MG63 (cell line): ENCODE results near the gene KNDC1. TPM values are rescaled to one million over a fixed set of nuclear protein-coding genes. Genes with fewer than 3 reads are reported as not detected.
"Not testable (repeated sequence)": the region's sequence is repeated elsewhere in the genome, so short reads cannot be mapped to it uniquely, and the experiment has no call there.

Experiments
- DNase-seq: peaks from one replicate; pipeline ENCODE4 v3.0.0-alpha.2; 2020
- H3K27me3 ChIP-seq: fragments of 250-450 bp; sonication (Bioruptor Pico); 2 replicates; pipeline ENCODE4 v1.5.1; 2020; ENCODE audit warnings: mild to moderate bottlenecking, moderate library complexity
- H3K36me3 ChIP-seq: fragments of 250-450 bp; sonication (Bioruptor Pico); 2 replicates; pipeline ENCODE4 v1.5.1; 2020; ENCODE audit warnings: mild to moderate bottlenecking, moderate library complexity
- H3K4me3 ChIP-seq: fragments of 250-450 bp; sonication (Bioruptor Pico); 2 replicates; pipeline ENCODE4 v1.5.1; 2020; ENCODE audit warnings: mild to moderate bottlenecking, moderate library complexity
- H3K9me3 ChIP-seq: fragments of 250-450 bp; sonication (Bioruptor Pico); 2 replicates; pipeline ENCODE4 v1.5.1; 2020; ENCODE audit warnings: mild to moderate bottlenecking, moderate library complexity
- total RNA-seq: library from RNA; depleted of rRNA; stranded (reverse); fragments of >200 nt; shearing (Covaris generic); gene quantifications from 2 replicates; pipeline ENCODE4 v1.2.3, GENCODE V29; 2014; ENCODE audit warnings: low replicate concordance; rRNA removed

Gene KNDC1, protein sequence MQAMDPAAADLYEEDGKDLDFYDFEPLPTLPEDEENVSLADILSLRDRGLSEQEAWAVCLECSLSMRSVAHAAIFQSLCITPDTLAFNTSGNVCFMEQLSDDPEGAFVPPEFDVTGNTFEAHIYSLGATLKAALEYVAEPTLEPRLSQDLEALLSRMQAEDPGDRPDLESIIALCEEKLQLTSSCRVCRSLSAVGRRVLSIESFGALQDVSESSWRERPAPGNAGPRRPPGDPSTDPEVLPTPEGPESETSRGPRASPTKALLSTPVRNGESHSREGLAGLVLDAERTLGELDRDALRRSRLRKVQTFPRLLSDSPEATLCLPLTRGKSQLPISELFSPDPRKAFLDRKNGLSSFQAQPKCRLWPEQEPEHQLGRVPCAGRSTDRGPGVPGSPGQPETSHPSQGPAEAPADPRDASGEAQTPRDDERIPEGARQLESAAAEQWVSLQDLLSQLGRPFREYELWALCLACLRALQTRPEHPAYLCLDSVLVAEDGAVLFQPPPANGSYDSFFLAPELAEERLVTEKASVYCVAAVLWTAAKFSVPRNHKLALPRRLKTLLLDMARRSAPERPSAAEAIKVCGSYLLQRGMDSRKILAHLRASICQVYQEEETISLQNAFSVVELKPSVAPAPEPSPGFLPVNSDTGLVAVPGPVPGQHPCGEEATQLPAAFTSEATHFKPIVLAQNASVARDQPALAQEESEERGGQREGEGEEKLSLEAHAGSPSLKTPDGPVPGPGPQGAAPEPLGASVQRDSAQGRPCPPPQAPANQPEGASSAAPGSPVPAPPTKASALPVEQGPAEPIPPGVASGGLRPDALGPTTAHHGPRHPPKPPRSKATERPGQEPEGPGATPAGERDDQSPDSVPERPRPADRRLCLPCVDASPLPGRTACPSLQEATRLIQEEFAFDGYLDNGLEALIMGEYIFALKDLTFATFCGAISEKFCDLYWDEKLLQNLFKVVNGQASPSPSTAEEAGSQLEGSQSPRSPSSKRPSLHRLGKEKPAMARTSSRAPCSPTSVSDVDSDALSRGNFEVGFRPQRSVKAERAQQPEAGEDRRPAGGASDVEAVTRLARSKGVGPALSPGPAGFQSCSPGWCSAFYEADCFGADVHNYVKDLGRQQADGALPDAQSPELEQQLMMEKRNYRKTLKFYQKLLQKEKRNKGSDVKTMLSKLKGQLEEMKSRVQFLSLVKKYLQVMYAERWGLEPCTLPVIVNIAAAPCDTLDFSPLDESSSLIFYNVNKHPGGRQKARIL (N-terminal part only)
- total RNA-seq, result 0.92 and 1.5 TPM in 2 replicates

DNA sequence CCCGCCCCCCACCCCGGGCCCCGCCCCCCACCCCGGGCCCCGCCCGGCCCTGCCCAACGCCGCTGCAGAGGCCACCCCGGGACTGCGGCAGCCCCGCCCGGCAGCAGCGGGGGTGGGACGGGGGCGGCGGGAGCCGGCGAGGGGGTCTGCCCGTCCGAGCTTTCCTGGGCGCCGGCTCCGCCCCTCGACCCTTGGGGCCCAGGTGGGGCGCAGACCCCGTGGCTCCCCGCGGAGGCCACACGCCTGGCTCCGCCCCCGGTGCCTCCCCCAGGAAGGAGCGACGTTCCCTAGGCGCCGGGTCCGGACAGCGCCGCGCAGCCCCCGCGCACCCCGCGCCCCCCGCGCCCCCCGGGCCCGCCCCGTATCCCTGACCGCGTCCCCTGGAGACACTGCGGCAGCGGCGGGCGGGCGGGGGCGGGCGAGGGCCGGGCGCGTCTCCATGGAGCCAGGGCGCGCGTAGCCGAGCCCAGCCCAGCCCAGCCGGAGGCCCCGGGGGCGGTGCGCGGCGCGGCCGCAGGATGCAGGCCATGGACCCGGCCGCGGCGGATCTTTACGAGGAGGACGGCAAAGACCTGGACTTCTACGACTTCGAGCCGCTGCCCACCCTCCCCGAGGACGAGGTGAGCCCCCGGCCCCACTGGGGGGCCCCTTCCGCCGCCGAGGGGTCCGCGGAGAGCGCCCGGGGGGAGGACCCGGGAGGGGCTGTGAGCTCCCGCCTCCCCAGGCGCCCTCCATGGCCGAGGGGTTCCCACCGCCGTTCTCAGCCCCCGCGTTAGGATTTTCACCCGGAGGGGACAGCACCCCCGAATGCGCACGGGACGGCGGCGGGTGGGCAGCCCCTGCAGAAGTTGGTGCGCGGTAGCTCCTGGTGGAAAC, at the start of gene KNDC1:
Gene KNDC1 (plus strand): TSS at position 270 of the 876 bp plus-strand sequence. CDS start 249 bp downstream, at position 519.
- Histone ChIP-seq H3K9me3 (no peaks in the 10 kb centered on the region), H3K36me3 (no peaks in the 10 kb centered on the region), H3K4me3 (peak within 1 kb of the TSS; percentile 59), H3K27me3 (no peaks in the 10 kb centered on the region)
- DNase-seq, result peak; percentile 46

DNA sequence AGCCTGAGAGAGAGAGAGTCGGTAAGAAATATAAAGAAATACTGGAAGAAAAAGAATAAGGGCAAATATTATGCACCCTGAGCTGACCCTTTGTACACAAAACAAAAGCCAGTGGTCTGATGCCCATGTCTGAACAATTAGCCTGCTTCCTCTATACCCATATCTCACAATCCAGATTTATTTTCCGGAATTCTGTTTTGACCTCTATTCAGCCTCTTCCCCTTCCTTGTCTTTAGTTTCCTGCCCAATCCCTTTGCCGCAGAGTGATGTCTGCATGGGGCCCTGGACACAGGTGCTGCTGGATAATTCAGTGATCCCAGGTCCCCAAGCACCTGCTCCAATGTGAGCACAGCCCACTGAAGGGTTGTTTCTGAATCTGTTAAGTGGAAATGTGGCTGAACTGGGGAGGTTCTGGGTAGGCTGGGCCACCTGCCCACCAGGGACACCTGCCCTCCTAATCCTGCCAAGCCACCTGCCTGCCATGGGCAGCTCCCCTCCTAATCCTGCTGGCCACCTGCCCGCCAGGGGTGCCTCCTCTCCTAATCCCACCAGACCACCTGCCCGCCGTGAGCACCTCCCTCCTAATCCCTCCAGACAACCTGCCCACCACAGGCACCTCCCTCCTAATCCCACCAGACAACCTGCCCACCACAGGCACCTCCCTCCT, 49.3 kb upstream of the KNDC1 start:
- Histone ChIP-seq H3K36me3 (no peaks in the 10 kb centered on the region), H3K4me3 (no peak overlapping the region), H3K9me3 (peaks cover 5% of the 10 kb centered on the region), H3K27me3 (no peaks in the 10 kb centered on the region)
- DNase-seq, result no peak

DNA sequence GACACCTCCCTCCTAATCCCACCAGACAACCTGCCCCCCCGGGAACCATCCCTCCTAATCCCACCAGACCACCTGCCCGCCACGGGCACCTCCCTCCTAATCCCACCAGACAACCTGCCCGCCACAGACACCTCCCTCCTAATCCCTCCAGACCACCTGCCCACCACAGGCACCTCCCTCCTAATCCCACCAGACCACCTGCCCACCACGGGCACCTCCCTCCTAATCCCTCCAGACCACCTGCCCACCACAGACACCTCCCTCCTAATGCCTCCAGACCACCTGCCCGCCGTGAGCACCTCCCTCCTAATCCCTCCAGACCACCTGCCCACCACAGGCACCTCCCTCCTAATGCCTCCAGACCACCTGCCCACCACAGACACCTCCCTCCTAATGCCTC, 48.4 kb upstream of the KNDC1 start:
- H3K36me3 ChIP-seq, DNase-seq, H3K4me3 ChIP-seq, H3K9me3 ChIP-seq, H3K27me3 ChIP-seq: not testable (repeated sequence)

DNA sequence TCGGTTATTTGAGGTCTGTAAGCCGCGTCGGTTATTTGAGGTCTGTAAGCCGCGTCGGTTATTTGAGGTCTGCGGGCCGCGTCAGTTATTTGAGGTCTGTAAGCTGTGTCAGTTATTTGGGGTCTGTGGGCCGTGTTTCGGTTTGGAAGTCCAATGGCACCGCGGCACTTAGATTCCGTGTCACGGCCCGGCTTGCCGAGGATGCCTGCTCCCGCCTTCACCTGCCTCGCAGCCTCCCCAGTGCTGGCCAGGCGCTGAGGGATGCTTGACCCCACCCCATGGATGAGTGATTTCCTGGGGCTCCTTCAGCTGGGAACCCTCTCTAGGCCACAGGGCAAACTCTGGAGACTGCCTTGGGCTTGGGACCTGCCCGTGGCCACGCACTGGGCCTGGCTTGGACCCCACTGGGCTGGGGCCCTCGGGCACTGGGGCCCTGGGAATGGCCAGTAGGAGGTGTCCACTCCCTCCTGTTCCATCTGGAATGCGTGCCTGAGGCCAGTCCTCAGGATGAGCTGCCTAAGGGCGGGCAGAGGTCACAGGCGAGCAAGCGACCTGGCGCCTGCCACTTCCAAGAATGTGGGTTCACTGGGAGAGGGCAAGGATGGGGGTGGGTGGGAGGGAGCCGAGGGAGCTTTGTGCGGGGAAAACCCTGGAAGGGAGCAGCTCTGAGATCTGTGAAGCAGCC, 46.7 kb upstream of the KNDC1 start:
- no peak for DNase-seq

DNA sequence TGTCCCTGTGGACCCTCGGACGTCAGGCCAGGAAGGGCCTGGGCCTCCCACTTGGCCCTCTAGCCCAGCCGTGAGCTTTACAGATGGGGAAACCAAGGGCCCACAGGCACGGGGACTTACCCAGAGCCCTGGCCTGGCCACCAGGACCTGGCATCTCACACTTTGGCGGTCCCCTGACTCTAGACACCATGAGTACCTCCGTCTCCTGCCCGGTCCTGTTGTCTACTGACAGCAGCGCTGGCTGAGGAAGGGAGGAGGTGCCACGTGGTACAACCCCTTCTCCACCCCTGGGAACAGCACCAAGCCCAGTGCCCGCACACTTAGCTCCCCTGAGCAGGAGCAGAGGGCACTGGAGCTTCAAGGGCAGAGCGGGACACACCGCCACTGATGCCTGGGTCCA, 46.2 kb upstream of the KNDC1 start:
- Histone ChIP-seq H3K4me3 (no peak overlapping the region), H3K27me3 (no peaks in the 10 kb centered on the region), H3K36me3 (no peaks in the 10 kb centered on the region), H3K9me3 (no peaks in the 10 kb centered on the region)
- DNase-seq, result no peak

More for the DNA sequence above, 46.7 kb upstream of the KNDC1 start:
- H3K9me3 ChIP-seq, result no peaks in the 10 kb centered on the region
- no peak overlapping the region for H3K4me3 ChIP-seq
- H3K36me3 ChIP-seq, result no peaks in the 10 kb centered on the region
- H3K27me3 ChIP-seq, result no peaks in the 10 kb centered on the region

DNA sequence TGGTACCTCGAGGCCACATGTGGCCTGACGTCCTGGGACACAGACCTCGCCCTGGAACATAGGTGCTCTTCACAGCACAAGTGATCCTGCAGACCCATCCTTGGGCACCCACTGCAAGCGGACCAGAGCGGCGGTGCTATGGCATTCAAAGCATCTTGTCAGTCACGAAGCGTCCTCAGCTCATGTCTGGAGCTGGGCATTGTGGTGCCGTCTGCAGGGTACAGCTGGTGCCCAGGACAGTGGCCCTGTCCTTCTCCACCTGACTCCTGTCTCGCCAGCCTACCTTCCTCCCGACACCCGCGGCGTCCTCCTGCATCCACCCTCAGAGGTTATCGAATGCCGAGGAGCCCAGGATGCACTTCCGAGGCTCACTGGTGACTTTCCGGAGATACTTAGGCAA, 45.8 kb upstream of the KNDC1 start:
- H3K9me3 ChIP-seq, result no peaks in the 10 kb centered on the region
- no peaks in the 10 kb centered on the region for H3K27me3 ChIP-seq
- DNase-seq, result no peak
- H3K36me3 ChIP-seq, result no peaks in the 10 kb centered on the region
- no peak overlapping the region for H3K4me3 ChIP-seq

DNA sequence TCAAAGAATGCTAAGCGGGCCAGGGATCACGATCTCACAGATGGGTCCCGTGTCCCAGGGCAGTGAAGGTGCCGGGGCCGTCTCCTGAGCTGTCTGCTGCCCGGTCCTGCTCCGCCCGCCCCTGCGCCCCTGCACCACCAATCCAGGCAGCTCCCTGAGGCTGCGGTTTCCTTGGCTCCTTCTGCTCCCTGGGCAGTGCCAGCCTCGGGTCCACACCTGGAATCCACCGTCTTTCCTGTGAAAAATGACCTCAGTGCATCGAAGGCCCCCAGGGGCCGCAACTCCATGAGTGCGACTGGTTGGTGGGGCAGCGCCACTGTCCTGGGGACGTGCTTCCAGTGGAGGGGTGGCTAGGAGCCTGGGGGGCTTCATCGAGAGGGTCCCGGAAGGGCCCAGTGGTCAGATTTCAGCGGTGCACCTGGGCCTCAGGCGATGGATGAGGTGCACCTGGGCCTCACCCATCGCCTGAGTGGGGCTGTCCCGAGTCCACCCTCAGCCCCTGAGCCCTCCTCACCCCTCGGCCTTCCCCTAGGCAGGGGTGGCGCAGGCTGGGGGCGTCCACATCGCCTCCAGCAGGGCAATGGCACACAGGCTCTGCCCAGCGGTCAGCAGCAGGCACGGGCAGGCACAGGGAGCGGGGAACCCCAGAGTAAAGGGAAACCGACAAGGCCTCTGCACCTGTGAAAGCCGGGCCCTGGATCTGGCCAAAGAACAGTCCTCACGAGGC, 45.1 kb upstream of the KNDC1 start:
- Histone ChIP-seq H3K9me3 (no peaks in the 10 kb centered on the region), H3K27me3 (no peaks in the 10 kb centered on the region), H3K36me3 (no peaks in the 10 kb centered on the region), H3K4me3 (no peak overlapping the region)
- DNase-seq, result no peak

DNA sequence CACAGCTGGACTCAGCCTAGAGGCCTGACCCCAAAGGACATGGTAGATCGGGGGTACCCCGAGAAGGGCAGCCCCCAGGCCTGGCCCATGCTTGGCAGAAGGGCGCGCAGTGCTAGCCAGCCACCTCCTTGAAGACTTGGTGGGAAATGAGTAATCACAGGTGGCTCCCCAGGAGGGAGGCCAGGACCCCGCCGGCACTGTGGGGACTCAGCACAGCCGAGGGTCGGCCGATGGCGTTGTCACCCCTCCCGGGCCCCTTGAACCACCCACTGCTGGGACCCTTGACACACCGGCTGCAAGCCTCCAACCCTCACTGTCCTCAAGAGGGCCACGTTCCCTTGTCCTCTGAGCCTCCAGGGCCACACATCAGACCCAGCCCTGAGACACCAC, 44.6 kb upstream of the KNDC1 start:
- DNase-seq, result no peak
- H3K9me3 ChIP-seq, result no peaks in the 10 kb centered on the region
- H3K4me3 ChIP-seq, result no peak overlapping the region
- H3K27me3 ChIP-seq, result no peaks in the 10 kb centered on the region
- H3K36me3 ChIP-seq, result no peaks in the 10 kb centered on the region

DNA sequence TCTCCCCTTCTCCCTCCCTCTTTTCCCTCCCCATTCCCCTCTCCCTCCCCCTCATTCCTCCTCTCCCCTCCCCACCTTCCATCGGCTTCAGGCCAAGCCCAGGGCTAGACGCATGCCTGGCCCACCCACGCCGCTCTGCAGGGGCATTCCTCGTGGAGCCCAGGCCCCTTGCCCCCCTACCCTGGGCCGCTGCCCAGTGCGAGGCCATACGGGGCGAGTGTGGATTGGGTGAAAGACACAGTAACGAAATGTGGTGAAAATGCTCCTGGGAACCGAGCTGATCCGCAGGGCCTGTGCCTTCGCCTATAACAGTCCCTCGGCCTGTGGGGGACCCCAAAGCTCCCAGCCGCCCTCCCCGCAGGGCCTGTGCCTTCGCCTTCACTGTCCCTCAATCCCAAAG, 44.0 kb upstream of the KNDC1 start:
- Histone ChIP-seq H3K9me3 (no peaks in the 10 kb centered on the region), H3K4me3 (no peak overlapping the region), H3K36me3 (no peaks in the 10 kb centered on the region), H3K27me3 (no peaks in the 10 kb centered on the region)
- no peak for DNase-seq

DNA sequence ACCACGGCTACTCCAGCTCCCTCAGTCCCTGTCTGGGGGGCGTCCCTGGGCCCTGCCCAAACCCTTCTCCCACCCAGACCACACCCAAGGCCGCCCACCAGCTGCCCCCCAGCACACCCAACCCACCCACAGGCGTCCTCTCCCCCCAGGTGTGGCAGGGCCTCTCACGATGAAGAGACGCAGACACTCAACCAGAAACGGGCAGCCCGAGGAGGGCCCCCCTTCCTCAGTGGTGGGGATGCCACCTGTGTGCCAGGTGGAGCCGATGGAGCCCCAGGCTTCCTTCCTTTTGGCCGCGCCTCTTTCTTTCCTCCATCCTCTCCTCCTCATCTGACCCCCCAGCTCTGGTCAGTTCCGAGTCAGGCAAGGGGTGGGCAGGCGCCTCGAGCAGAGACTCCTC, 43.6 kb upstream of the KNDC1 start:
- H3K4me3 ChIP-seq, result no peak overlapping the region
- H3K27me3 ChIP-seq, result no peaks in the 10 kb centered on the region
- DNase-seq, result no peak
- no peaks in the 10 kb centered on the region for H3K36me3 ChIP-seq
- H3K9me3 ChIP-seq, result no peaks in the 10 kb centered on the region

DNA sequence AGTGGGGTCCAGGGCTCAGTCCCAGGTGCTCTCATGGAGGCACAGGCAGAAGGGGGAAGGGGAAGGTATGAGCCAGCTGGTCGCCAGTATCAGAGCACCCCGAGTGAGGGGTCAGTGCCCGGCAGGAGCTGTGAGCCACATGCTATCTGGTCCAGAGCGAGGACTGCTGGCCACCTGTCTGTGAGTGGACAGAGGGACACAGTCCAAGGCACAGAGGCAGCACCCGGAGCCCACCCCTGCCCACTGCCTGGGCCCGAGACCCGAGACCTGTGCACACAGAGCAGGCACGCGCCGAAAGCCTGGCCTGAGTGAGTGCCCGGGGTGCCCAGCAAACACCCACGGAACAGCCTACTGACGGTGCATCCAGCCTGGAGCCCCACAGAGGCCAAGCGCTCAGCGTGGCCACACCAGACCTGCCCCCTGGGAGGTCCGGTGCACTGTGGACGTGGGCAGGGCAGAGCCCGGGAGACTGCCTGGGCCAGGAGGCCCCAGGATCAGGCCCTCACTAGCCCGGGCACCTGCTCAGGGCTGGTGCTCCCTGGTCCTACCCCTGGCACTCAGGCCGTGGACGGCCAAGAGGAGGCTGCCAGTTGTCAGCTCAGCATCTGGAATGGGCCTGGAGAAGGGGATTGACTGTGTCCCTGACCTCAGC, 42.9 kb upstream of the KNDC1 start:
- no peak for DNase-seq
- Histone ChIP-seq H3K36me3 (no peaks in the 10 kb centered on the region), H3K9me3 (no peaks in the 10 kb centered on the region), H3K27me3 (no peaks in the 10 kb centered on the region), H3K4me3 (no peak overlapping the region)

DNA sequence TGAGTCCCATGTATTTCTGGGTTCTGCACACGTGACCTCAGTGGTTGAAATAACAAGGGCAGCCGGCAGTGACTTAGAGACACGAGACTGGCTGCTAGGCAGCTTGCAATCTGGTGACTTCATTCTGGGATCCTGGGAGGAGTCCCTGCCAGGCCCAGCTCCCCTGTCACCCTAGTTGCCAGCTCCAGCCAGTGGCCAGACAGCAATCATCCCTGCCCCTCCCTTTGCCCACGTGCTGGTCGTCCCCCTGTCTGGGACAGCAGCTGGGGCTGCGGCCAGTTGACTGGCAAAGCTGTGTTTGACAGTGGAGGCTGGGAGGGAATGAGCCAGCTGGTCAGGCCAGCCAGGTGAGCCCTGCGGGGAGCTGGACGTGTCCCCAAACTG, 42.3 kb upstream of the KNDC1 start:
- no peaks in the 10 kb centered on the region for H3K9me3 ChIP-seq

DNA sequence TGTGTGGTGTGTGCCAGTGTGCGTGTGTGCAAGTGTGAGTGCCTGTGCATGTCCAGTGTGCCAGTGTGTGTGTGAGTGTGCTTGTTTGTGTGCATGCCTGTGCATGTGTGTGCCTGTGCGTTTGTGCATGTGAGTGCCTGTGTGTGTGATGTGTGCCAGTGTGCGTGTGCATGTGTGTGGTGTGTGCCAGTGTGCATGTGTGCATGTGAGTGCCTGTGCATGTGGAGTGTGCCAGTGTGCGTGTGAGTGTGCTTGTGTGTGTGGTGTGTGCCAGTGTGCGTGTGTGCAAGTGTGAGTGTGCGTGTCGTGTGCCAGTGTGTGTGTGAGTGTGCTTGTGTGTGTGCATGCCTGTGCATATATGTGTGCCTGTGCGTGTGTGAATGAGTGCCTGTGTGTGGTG, 38.5 kb upstream of the KNDC1 start:
- Histone ChIP-seq H3K36me3 (no peaks in the 10 kb centered on the region), H3K9me3 (no peaks in the 10 kb centered on the region), H3K27me3 (peaks cover 3% of the 10 kb centered on the region; the same call in 1 of the 2 replicates), H3K4me3 (no peak overlapping the region)
- no peak for DNase-seq

More for the DNA sequence above, 42.3 kb upstream of the KNDC1 start:
- no peak for DNase-seq
- Histone ChIP-seq H3K4me3 (no peak overlapping the region), H3K36me3 (no peaks in the 10 kb centered on the region), H3K27me3 (no peaks in the 10 kb centered on the region)
